Endometrial microvascular endothelial cells (primary cell): ENCODE measurements around the gene DDI1. TPM values are rescaled to one million over a fixed set of nuclear protein-coding genes. Genes with fewer than 3 reads are reported as not detected.

Experiments
- in situ Hi-C: cut with HindIII; loops from 2 replicates; pipeline ENCODE4 v1.10.0; 2017; ENCODE audit warnings: low sequenced_read_pairs, low pct_unique_long_range_greater_than_20kb; ENCODE audit errors: inconsistent ontology term
- total RNA-seq: library from RNA; depleted of rRNA; stranded (reverse); fragments of >200 nt; gene quantifications from one replicate; pipeline ENCODE4 v1.2.3, GENCODE V29; 2015; ENCODE audit errors: inconsistent ontology term

The DDI1 gene
- total RNA-seq = not detected

DNA sequence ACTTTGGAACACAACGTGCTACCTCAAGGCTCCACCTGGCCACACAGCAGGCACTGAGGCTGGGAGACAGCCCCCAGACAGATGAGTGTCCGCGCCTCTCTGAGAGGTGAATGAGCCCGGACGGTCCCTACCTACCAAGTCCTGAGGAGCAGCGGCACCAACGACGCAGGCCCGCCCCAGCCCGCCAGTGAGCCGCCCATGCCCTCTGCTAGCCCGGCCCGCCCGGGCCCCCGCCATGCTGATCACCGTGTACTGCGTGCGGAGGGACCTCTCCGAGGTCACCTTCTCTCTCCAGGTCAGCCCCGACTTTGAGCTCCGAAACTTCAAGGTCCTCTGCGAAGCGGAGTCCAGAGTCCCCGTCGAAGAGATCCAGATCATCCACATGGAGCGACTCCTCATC lies at the start of gene DDI1:
Gene DDI1, plus strand, starts transcription at position 53 of the 400 bp plus-strand sequence. Its CDS starts 183 bp downstream, at position 236.
- in situ Hi-C loops = no loop called here

- in situ Hi-C loops = no loop called here
Measured at GRCh38 chr11:103987629-103988594, 48.5 kb upstream of the DDI1 start.

- in situ Hi-C loops = no loop called here
Measured at GRCh38 chr11:103988595-103988969, 47.9 kb upstream of the DDI1 start.

GRCh38 chr11:103993507-103993906 lies 42.9 kb upstream of the DDI1 start:
- in situ Hi-C loops = no loop called here

GRCh38 chr11:103994094-103994493 lies 42.3 kb upstream of the DDI1 start:
- in situ Hi-C loops = no loop called here

DNA sequence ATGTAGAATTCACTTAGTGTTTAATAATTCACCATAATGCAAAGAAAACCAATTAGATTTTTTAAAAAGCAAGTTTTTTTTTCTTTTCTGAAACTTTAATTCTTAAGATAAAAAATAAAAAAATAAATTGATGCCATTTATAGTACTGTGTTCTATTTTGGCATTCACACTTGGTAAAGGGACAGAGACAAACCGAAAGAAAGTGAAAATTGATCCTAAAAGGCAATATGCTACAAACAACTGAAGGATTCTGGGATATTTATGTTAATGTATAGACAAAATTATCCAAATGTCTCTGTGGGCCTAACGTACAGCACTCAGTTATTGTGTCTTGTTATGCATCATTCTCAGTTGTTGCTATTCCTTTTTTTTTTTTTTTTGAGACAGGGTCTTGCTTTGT lies 41.9 kb upstream of the DDI1 start:
- in situ Hi-C loops = no loop called here

DNA sequence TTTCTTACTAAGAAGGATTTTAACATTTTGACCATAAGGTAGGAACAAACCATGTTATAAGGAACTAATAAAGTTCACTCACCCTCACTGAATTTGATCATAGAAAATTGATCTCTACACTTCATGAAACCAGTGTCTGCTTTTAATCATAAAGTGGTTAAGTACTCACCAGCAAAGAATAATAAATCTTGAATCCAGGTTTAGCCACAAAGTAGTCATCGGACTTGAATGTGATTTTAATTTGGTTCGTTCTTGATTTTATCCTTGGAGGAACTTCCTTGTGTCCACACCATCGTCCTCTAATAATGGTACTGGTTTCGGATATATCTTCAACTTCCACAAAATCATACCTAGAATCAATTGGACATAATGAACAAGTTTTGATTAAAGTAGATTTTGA lies 40.5 kb upstream of the DDI1 start:
- in situ Hi-C loops = no loop called here

GRCh38 chr11:103997082-103997481 lies 39.4 kb upstream of the DDI1 start:
- in situ Hi-C loops = no loop called here

GRCh38 chr11:103998826-103999508 lies 37.5 kb upstream of the DDI1 start:
- in situ Hi-C loops = no loop called here

- in situ Hi-C loops = no loop called here
Measured at GRCh38 chr11:104000798-104001197, 35.6 kb upstream of the DDI1 start.

- in situ Hi-C loops = no loop called here
Measured at GRCh38 chr11:104001561-104002056, 34.8 kb upstream of the DDI1 start.

DNA sequence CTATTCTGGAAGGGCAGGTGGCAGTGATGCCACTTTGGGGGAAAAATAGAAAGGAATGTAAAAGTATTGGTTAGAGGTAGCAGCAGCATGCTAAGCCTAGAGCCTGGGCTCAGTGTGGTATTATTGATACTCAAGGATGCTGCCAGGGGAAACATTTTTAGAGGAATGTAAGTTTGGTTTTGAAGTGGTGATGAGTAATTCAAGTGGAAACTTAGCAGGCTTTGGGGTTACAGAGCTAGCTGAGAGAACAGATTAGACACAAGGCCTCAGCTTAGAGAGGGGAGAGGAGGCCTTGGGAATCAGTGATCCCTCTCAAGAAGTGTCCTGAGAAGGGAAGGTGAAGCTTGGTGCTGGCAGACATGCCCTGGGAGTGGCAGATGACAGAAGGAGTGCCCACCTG lies 32.9 kb upstream of the DDI1 start:
- in situ Hi-C loops = no loop called here

- in situ Hi-C loops = no loop called here
Measured at GRCh38 chr11:104005234-104005855, 31.1 kb upstream of the DDI1 start.

- in situ Hi-C loops = no loop called here
Measured at GRCh38 chr11:104009744-104010143, 26.7 kb upstream of the DDI1 start.

GRCh38 chr11:104011044-104011443 lies 25.4 kb upstream of the DDI1 start:
- in situ Hi-C loops = no loop called here

DNA sequence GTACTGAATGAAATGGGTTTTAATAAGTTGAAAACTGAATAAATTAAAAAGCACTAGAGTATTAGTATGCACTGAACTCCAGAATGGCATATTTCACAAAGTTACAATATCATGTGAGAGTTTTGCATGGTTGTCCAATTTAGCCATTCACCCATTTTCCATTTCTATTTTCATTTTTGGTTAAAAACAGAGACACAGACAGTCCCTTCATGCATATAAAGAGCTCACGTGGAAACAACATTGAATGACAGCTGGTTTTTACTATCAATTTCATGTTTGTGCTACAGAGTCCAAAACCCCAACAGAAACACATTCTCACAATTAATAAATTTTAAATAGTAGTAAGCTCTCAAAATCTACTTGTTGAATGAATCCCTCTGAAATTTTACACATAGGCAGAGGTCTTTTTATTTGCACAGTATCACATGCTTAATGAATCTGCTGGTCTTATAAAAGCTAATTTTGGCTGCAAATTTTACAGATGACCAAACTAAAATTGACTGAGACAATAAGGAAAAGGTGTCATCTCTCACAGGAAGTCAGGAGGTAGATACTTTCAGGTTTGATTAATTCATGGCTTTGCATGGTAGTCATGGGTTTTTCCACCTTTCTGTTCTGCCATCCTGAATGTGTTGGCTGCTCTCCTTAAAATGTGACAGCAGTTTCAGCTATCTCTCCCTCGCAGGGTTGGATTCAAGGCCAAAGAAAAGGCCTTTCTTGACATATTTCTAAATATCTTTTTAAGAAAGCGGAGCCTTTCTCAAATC lies 20.6 kb upstream of the DDI1 start:
- in situ Hi-C loops = no loop called here

DNA sequence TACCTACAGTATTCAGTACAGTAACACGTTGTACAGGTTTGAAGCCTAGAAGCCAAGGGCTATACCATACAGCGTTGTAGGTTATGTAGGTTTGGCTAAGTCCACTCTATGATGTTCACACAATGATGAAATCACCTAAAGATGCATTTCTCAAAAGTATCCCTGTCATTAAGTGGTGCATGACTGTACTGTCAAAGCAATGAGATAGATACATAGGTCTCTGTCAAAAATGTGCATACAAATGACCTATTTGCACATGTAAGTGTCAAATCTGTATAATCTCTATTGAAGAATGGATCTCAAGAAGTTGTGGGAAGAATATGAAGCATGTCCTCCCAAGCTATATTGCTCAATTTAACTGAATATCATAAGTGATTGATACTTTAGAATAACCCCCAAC lies 11.9 kb upstream of the DDI1 start:
- in situ Hi-C loops = no loop called here

GRCh38 chr11:104028476-104029263 lies 7.8 kb upstream of the DDI1 start:
- in situ Hi-C loops = no loop called here
